CD4-positive, alpha-beta T cell treated with Interleukin-4 for 4 hours (primary cell): ENCODE measurements around the gene TRIM49D2.
"Not testable (repeated sequence)": the region's sequence is repeated elsewhere in the genome, so short reads cannot be mapped to it uniquely, and the experiment has no call there.

Experiments used
- DNase-seq: peaks from one replicate; pipeline ENCODE4 v3.0.0-alpha.2; 2020

The TRIM49D2 gene

GRCh38 chr11:89923764-89924163 lies at the start of gene TRIM49D2:
Gene TRIM49D2 (plus strand): TSS chr11:89924064. CDS start chr11:89926762, 2,698 bp downstream.
- DNase-seq = not testable (repeated sequence)

GRCh38 chr11:89877511-89877910 lies 46.4 kb upstream of the TRIM49D2 start:
- not testable (repeated sequence) for DNase-seq

DNA sequence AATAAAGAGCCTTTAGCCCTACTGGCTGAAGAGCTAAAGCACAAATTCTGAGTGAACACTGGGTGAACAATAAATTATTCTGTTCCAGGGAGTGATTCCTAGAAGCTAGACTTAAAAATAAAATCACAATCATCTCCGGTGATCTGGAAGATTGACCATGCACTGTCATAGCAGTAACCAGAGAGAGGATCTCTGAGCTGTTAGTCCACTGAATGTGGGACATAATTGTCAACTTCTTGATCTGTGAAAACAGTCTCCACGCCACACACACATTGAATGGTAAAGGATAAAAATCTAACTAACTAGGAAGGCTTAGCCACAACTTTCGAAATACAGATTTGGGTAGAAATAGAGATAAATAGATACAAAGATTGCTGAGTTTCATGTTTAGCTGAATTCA lies 30.6 kb upstream of the TRIM49D2 start:
- DNase-seq = not testable (repeated sequence)

- not testable (repeated sequence) for DNase-seq
Measured at GRCh38 chr11:89900809-89901208, 23.1 kb upstream of the TRIM49D2 start.

DNA sequence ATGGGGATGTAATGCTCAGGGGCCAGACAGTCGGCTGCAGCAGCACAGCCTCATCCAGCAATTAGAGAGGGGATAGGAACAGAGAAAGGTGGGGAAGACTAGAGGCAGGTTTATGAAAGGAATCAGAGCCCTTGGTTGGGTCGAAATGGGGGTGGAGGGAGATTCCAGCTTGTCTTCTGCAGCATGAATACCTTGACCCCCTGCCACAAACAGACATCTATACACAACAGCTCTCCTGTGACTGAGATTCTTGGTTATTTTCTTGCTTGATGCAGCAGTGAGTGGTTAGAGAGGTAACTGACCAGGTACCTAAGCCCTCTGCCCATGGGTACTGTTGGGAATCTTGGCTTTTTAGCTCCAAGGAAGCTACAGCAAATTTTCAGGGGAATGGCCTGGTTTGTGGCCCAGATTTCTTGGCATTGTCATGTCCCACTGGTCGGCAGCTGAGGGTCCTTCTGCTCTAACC lies 1.6 kb upstream of the TRIM49D2 start, which contains the start of gene TRIM49D1:
Gene TRIM49D1, minus strand, starts transcription at position 51 of the 466 bp plus-strand sequence. CDS start 4,535 bp downstream, outside the sequence.
- DNase-seq = no peak

- not testable (repeated sequence) for DNase-seq
Measured at GRCh38 chr11:89960833-89961232, 37.0 kb downstream of the TRIM49D2 start.

DNA sequence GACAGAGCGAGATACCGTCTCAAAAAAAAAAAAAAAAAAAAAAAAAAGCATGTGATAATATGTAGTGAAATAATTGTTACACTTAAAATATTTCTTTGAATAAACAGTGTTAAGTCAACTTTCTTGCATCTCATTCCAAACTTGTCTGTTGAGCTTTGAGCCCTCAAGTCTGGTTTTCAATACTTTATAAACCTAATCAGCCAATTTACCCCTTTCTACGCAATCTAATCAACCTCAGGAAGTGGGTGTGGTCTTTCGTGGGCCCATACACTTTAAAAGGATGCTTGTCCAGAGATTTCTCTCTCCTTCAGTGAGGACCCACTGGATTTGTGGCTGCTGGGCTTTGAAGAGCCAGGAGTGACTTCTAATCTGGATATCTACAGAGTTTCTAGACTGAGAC lies 41.9 kb downstream of the TRIM49D2 start, which contains the start of gene TRIM64:
Gene TRIM64, plus strand, starts transcription at position 301 of the 400 bp plus-strand sequence. CDS start 2,467 bp downstream, outside the sequence.
- DNase-seq = not testable (repeated sequence)
